Pancreas (tissue), 10 donors: ENCODE results near the gene CFAP210. TPM values are rescaled to one million over a fixed set of nuclear protein-coding genes. Genes with fewer than 3 reads are reported as not detected.
A peak's percentile ranks its signal among the peaks of the same experiment; 100 is the strongest.

Source experiments
- ATAC-seq, 4 donors: fragments of 200-7000 bp; cut with Tn5 transposase; one replicate each; pipeline versions ENCODE4 v1.8.0 to v1.9.1; 2020; ENCODE audit warnings: mild to moderate bottlenecking in 4 of 4, moderate library complexity in 4 of 4
- DNase-seq, 6 donors: peaks; one replicate each; pipeline ENCODE4 v3.0.0-alpha.2; 2020
- FAIRE-seq: peaks from 2 replicates; lab custom pipeline; 2012; peaks lifted over from hg19 to GRCh38; lab: Jason Lieb, UNC
- H3K27ac ChIP-seq, 4 donors: fragments of 200-600 bp; sonication (generic); 1 replicate in 3 of 4; 2 replicates in 1 of 4; pipeline versions ENCODE4 v1.5.0 to v1.8.0; 2020
- H3K27me3 ChIP-seq, 4 donors: fragments of 200-600 bp; one replicate each; pipeline ENCODE4 v1.8.0; 2021
- H3K36me3 ChIP-seq, 3 donors: fragments of 200-600 bp; sonication (generic) in 1 of 3; one replicate each; pipeline versions ENCODE4 v1.5.0 to v1.8.0; 2020 to 2021
- H3K4me1 ChIP-seq, 3 donors: fragments of 200-600 bp; one replicate each; pipeline ENCODE4 v1.8.0; 2021
- H3K4me3 ChIP-seq, 4 donors: fragments of 200-600 bp; sonication (generic) in 2 of 4; one replicate each; pipeline versions ENCODE4 v1.5.0 to v1.8.0; 2020 to 2021
- H3K9me3 ChIP-seq, 4 donors: fragments of 200-600 bp; one replicate each; pipeline ENCODE4 v1.8.0; 2021
- WGBS, 2 donors: extraction: QIAGEN DNeasy Blood & Tissue Kit; methylation state at CpG; one replicate each; pipeline ENCODE4 v1.1.7; 2013; 5-methylcytosine and 5-hydroxymethylcytosine counted together
- intact Hi-C, 3 donors: fragments of 100-400 bp; cut with DNase I; formaldehyde crosslinking; loops; one replicate each; pipeline versions ENCODE4 v1.11.1 to v1.14.2; 2022
- polyA plus RNA-seq, 2 donors: library from polyadenylated mRNA; stranded (reverse); fragments of 200-250 nt; gene quantifications; one replicate each; pipeline ENCODE4 v1.2.3, GENCODE V29; 2013
- total RNA-seq, 6 donors: library from RNA; stranded (reverse); fragmentation: NEBNext Ultra II Directional in 4 of 6; extraction: Animal tissue kit (Norgen Biotek cat#: 25700) in 4 of 6; gene quantifications; one replicate each; pipeline versions ENCODE4 v1.2.1 to v1.2.4, GENCODE V29; 2021 to 2023
- TF ChIP-seq, protein P1 (sequence below), 4 donors: fragments of 200-600 bp; sonication (generic) in 3 of 4; IDR thresholded peaks; one replicate each; pipeline versions ENCODE4 v1.5.0 to v1.8.0; 2021; ENCODE audit warnings: antibody characterized with exemption in 4 of 4
- donor health status: healthy with polysubstance abuse.
- donor health status: DM: no; HTN: no; CAD: no; lungs with moderate emphysema.
- donor health status: DM: no; HTN: no; CAD: no.
- donor health status: control.
- donor health status: control.
- donor health status: Bipolar disorder and iron deficiency.
- donor health status: DM: yes; HTN: yes; CAD: no.
- donor health status: DM: no; HTN: no; CAD: no.
- donor health status: DM: no; HTN: no; CAD: no.
- donor health status: DM: yes; HTN: yes; CAD: no.

The CFAP210 gene
- total and polyA plus RNA-seq, 8 donors, result 0.09 to 0.73 (median 0.21) TPM; not detected in 2

DNA sequence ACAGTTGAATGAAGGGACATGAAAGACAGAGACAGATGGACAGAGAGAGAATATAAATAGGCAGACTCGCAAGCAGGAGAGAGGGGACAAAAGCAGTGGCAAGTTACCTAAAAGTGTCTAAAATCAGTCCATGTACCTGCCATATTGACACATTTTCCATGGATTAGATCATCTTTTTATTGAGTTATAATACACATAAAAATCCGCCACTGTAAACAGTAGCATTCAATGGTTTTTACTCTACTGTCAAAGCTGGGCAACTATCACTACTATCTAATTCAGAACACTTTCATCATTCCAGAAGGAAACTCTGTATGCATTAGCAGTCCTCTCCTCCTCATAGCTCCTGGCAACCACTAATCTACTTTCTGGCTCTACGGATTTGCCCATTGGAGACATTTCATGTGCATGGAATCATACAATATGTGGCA, 10.1 kb downstream of the CFAP210 start:
- ATAC-seq, result no peak
- intact Hi-C loops, result no loop called here
- Histone ChIP-seq H3K9me3 (no peaks in the 10 kb centered on the region), H3K27ac (no peak overlapping the region), H3K27me3 (no peaks in the 10 kb centered on the region), H3K4me3 (no peak overlapping the region), H3K4me1 (no peaks in the 10 kb centered on the region), H3K36me3 (no peaks in the 10 kb centered on the region)
- TF ChIP-seq, protein P1, sequence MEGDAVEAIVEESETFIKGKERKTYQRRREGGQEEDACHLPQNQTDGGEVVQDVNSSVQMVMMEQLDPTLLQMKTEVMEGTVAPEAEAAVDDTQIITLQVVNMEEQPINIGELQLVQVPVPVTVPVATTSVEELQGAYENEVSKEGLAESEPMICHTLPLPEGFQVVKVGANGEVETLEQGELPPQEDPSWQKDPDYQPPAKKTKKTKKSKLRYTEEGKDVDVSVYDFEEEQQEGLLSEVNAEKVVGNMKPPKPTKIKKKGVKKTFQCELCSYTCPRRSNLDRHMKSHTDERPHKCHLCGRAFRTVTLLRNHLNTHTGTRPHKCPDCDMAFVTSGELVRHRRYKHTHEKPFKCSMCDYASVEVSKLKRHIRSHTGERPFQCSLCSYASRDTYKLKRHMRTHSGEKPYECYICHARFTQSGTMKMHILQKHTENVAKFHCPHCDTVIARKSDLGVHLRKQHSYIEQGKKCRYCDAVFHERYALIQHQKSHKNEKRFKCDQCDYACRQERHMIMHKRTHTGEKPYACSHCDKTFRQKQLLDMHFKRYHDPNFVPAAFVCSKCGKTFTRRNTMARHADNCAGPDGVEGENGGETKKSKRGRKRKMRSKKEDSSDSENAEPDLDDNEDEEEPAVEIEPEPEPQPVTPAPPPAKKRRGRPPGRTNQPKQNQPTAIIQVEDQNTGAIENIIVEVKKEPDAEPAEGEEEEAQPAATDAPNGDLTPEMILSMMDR (IDR thresholded peaks at IDR 0.05), result no peak
- no peak for DNase-seq
- WGBS, 2 donors, result 61 to 71% methylated on average over 3 of the region's 3 CpGs
- FAIRE-seq, result no peak

- intact Hi-C loops, result no loop called here
- WGBS, 2 donors, result 75 to 77% methylated on average over 3 of the region's 3 CpGs
- Histone ChIP-seq H3K27me3 (no peaks in the 10 kb centered on the region), H3K4me1 (no peaks in the 10 kb centered on the region), H3K27ac (no peak overlapping the region), H3K4me3 (no peak overlapping the region), H3K9me3 (no peaks in the 10 kb centered on the region), H3K36me3 (no peaks in the 10 kb centered on the region)
- no peak for ATAC-seq
- FAIRE-seq, result no peak
- TF ChIP-seq, protein P1 (IDR thresholded peaks at IDR 0.05), result no peak
- DNase-seq, result no peak
Measured at GRCh38 chr2:169683425-169684134, 10.6 kb downstream of the CFAP210 start.

DNA sequence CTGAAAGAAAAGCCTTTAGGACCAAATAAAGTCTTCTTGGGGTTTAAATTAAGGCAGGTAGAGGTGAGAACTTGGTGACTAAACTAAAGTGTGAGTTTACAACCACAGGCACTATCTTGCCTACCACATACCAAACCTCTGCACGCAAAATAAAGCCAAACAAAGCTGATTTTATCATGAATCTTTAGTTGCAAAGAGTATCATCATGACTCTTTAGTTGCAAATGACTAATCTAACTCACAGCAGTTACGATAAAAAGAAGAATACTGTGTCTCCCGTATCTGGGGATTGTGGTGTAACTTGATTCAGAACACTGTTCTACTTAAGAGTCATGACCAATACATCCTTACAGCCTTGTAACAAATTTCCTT, 11.2 kb downstream of the CFAP210 start:
- Histone ChIP-seq H3K36me3 (no peaks in the 10 kb centered on the region), H3K27ac (no peak overlapping the region), H3K9me3 (no peaks in the 10 kb centered on the region), H3K4me3 (no peak overlapping the region), H3K4me1 (no peaks in the 10 kb centered on the region), H3K27me3 (no peaks in the 10 kb centered on the region)
- TF ChIP-seq, protein P1 (IDR thresholded peaks at IDR 0.05), result no peak
- 55 to 64% methylated on average over 3 of the region's 3 CpGs for WGBS, 2 donors
- ATAC-seq (no peak), DNase-seq (no peak), FAIRE-seq (no peak)
- intact Hi-C loops, result no loop called here

DNA sequence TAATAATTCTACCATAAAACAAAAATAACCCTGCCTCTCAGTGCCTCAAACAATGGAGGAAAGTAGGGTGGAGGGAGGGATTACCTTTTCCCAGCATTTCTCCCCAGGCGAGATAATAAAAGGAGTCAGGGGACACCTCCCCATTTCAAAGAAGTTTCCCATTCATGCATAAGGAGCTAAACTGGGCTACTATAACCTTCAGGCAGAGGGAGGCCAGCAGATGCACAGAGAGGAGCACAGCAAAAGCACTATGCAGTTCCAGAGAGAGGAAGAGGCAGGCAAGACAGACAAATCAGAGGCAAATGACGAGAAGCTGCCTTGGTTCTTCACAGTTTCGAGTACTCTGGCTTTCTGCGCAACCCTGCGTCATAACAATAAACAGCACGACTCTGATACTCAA, 17.4 kb downstream of the CFAP210 start:
- intact Hi-C loops, result loop anchor here in 1 of 3 donors (10.0 kb wide), 1 partner anchor 152 kb away; no protein-coding TSS in a partner anchor
- WGBS, 2 donors, result 83 to 87% methylated on average over 6 of the region's 6 CpGs
- Histone ChIP-seq H3K27me3 (no peaks in the 10 kb centered on the region), H3K4me1 (no peaks in the 10 kb centered on the region), H3K4me3 (no peak overlapping the region), H3K36me3 (no peaks in the 10 kb centered on the region), H3K9me3 (no peaks in the 10 kb centered on the region), H3K27ac (no peak overlapping the region)
- no peak for FAIRE-seq
- no peak for ATAC-seq
- no peak for DNase-seq
- TF ChIP-seq, protein P1 (IDR thresholded peaks at IDR 0.05), result no peak

GRCh38 chr2:169676357-169676756, 17.8 kb downstream of the CFAP210 start:
- DNase-seq (no peak), ATAC-seq (peak in 1 of 4 donors; percentile 59), FAIRE-seq (no peak)
- intact Hi-C loops, result loop anchor here in 1 of 3 donors (10.0 kb wide), 1 partner anchor 152 kb away; no protein-coding TSS in a partner anchor
- whole genome bisulfite sequencing, 2 donors, result 57 to 61% methylated on average over 3 of the region's 3 CpGs
- H3K27me3 ChIP-seq, result no peaks in the 10 kb centered on the region
- H3K36me3 ChIP-seq, result no peaks in the 10 kb centered on the region
- H3K4me1 ChIP-seq, result no peaks in the 10 kb centered on the region
- no peaks in the 10 kb centered on the region for H3K9me3 ChIP-seq
- TF ChIP-seq, protein P1 (IDR thresholded peaks at IDR 0.05), result peak in 1 of 4 donors; percentile 9
- H3K4me3 ChIP-seq, result no peak overlapping the region
- H3K27ac ChIP-seq, result no peak overlapping the region
